CD4-positive, alpha-beta T cell (primary cell): Measurements from ENCODE around the gene ENC1. TPM values are rescaled to one million over a fixed set of nuclear protein-coding genes. Genes with fewer than 3 reads are reported as not detected.

Experiments
- ATAC-seq: fragments of 200-7000 bp; cut with Tn5 transposase; one replicate; pipeline ENCODE4 v1.10.0; 2022; ENCODE audit warnings: mild to moderate bottlenecking; ENCODE audit not compliant: poor library complexity
- CTCF ChIA-PET: fragments of 350-600 bp; sonication (Branson Sonifier 250); formaldehyde crosslinking; loops from one replicate; lab custom pipeline; 2021; ENCODE audit warnings: antibody characterized with exemption, inconsistent platforms; lab: Charles Lee
- POLR2A ChIA-PET: fragments of 350-600 bp; sonication (Branson Sonifier 250); formaldehyde crosslinking; loops from one replicate; lab custom pipeline; 2021; ENCODE audit warnings: antibody characterized with exemption, inconsistent platforms; lab: Charles Lee
- DNase-seq, 14 experiments: peaks; one replicate each; pipeline ENCODE4 v3.0.0-alpha.2; 2013 to 2020; ENCODE audit warnings: mixed read lengths in 2 of 14
- H3K27ac ChIP-seq, 2 donors: one replicate each; pipeline versions ENCODE4 v1.5.1 to v1.7.0; 2013; ENCODE audit warnings: low read length in 2 of 2, low read depth in 1 of 2, mild to moderate bottlenecking in 1 of 2
- H3K27me3 ChIP-seq, 2 experiments: 1 replicate in 1 of 2; 2 replicates in 1 of 2; pipeline versions ENCODE4 v1.6.1 to v1.7.0; 2013; ENCODE audit warnings: low read length in 2 of 2, control low read depth in 1 of 2, mild to moderate bottlenecking in 1 of 2, moderate library complexity in 1 of 2; ENCODE audit not compliant: insufficient read depth in 2 of 2, control insufficient read depth in 1 of 2
- H3K36me3 ChIP-seq: one replicate; pipeline ENCODE4 v1.6.1; 2013; ENCODE audit warnings: low read length, control low read depth; ENCODE audit not compliant: insufficient read depth
- H3K4me1 ChIP-seq: one replicate; pipeline ENCODE4 v1.6.1; 2013; ENCODE audit warnings: low read length, control low read depth; ENCODE audit not compliant: insufficient read depth
- H3K4me3 ChIP-seq: one replicate; pipeline ENCODE4 v1.5.1; 2013; ENCODE audit warnings: mild to moderate bottlenecking, low read length, moderate library complexity
- H3K9me3 ChIP-seq, 2 experiments: 1 replicate in 1 of 2; 2 replicates in 1 of 2; pipeline versions ENCODE4 v1.6.1 to v1.7.0; 2013; ENCODE audit warnings: low read length in 2 of 2, mild to moderate bottlenecking in 2 of 2, control low read depth in 1 of 2, moderate library complexity in 1 of 2; ENCODE audit not compliant: control insufficient read depth in 1 of 2, insufficient read depth in 1 of 2
- H3K27ac Mint-ChIP-seq: one replicate; pipeline ENCODE4 v1.8.0; 2020; ENCODE audit warnings: mixed read lengths
- H3K27me3 Mint-ChIP-seq: one replicate; pipeline ENCODE4 v1.8.0; 2021; ENCODE audit warnings: mixed read lengths
- H3K36me3 Mint-ChIP-seq: one replicate; pipeline ENCODE4 v1.8.0; 2021; ENCODE audit warnings: low read depth, mixed read lengths
- H3K4me1 Mint-ChIP-seq: one replicate; pipeline ENCODE4 v1.8.0; 2021; ENCODE audit warnings: low read depth, mixed read lengths
- H3K4me3 Mint-ChIP-seq: one replicate; pipeline ENCODE4 v1.8.0; 2020; ENCODE audit warnings: mild to moderate bottlenecking, mixed read lengths
- H3K9me3 Mint-ChIP-seq: one replicate; pipeline ENCODE4 v1.8.0; 2020; ENCODE audit warnings: mixed read lengths
- intact Hi-C, 2 experiments: fragments of 100-400 bp; cut with DNase I in 1 of 2; cut with micrococcal nuclease in 1 of 2; formaldehyde crosslinking; loops; one replicate each; pipeline versions ENCODE4 v1.15.1 to v1.9.0; 2023 to 2025; cut with DNase I, micrococcal nuclease
- total RNA-seq, 174 experiments: library from RNA in 2 of 174; stranded (reverse) in 2 of 174; gene quantifications; one replicate each; pipeline ENCODE4 v1.2.3 and lab custom pipeline; 2021 to 2026
- TF ChIP-seq, protein P1 (sequence below): fragments of 200-600 bp; IDR thresholded peaks from one replicate; pipeline ENCODE4 v1.8.0; 2022; ENCODE audit warnings: antibody characterized with exemption, mild to moderate bottlenecking

Gene ENC1
- total RNA-seq, 2 experiments from 2014 or later = 39.6 to 40.1 TPM

DNA sequence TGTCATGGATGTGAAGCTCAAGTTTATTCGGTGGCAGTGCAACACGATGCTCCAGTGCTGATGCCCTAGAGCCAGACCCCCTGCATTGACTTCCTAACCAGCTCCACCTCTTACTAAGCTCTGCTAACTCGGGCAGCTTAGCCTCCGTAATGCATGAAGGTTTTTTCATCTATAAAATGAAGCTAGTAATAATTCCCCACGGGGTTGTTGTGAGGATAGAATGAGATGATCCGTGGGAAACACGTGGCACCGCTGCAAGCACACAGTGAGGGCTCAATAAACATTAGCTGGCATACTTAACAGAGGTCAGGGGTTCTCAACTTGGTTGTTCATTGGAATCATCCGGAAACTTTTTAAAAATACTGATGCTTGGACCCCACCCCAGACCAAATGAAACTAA, 6.8 kb downstream of the ENC1 start:
- intact Hi-C loops = no loop called here
- H3K4me1 Mint-ChIP-seq = peaks cover 38% of the 10 kb centered on the region

DNA sequence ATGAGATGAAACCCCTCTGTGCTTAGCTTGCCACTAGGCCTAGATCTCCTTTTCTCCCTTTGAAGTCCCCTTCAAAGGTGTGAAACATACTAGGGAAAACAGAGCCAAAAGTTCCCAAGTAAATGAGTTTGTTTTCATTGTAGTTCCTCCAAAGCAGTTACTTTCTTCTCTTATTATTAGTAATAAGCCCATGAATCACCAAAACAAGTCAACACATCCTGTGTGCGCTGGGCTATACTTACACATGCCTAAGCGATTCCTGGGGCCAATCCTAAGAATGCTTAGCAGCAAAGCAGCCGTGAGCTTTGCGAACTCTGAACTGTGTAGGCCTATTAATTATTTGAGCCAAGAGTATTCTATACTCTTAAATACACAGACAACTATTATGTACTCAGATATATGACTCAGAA, 7.6 kb downstream of the ENC1 start:
- no peak overlapping the region for H3K4me3 ChIP-seq
- H3K27me3 ChIP-seq = peaks cover 0 to under 1% of the 10 kb centered on the region in 2 experiments
- Mint-ChIP-seq H3K4me1 (peaks cover 33% of the 10 kb centered on the region), H3K27me3 (peaks cover 5% of the 10 kb centered on the region), H3K27ac (no peak overlapping the region), H3K9me3 (no peaks in the 10 kb centered on the region), H3K36me3 (peaks cover 11% of the 10 kb centered on the region), H3K4me3 (no peak overlapping the region)
- TF ChIP-seq, protein P1, sequence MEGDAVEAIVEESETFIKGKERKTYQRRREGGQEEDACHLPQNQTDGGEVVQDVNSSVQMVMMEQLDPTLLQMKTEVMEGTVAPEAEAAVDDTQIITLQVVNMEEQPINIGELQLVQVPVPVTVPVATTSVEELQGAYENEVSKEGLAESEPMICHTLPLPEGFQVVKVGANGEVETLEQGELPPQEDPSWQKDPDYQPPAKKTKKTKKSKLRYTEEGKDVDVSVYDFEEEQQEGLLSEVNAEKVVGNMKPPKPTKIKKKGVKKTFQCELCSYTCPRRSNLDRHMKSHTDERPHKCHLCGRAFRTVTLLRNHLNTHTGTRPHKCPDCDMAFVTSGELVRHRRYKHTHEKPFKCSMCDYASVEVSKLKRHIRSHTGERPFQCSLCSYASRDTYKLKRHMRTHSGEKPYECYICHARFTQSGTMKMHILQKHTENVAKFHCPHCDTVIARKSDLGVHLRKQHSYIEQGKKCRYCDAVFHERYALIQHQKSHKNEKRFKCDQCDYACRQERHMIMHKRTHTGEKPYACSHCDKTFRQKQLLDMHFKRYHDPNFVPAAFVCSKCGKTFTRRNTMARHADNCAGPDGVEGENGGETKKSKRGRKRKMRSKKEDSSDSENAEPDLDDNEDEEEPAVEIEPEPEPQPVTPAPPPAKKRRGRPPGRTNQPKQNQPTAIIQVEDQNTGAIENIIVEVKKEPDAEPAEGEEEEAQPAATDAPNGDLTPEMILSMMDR = no peak
- H3K36me3 ChIP-seq = no peaks in the 10 kb centered on the region
- no peak overlapping the region for H3K27ac ChIP-seq
- DNase-seq (no peak), ATAC-seq (no peak)
- H3K9me3 ChIP-seq = no peaks in the 10 kb centered on the region
- intact Hi-C loops = no loop called here
- ChIA-PET CTCF (interaction anchor here (0.9 kb wide), 1 partner anchor 13 kb away, joined by 3 read pairs; no protein-coding TSS in a partner anchor), POLR2A (interaction anchor here (0.6 kb wide), 1 partner anchor 35 kb away, joined by 3 read pairs; no protein-coding TSS in a partner anchor)
- peaks cover 9% of the 10 kb centered on the region for H3K4me1 ChIP-seq

More for the DNA sequence above, 6.8 kb downstream of the ENC1 start:
- Histone ChIP-seq H3K4me1 (peaks cover 9% of the 10 kb centered on the region), H3K27ac (no peak overlapping the region), H3K27me3 (peaks cover 0 to 6% of the 10 kb centered on the region in 2 experiments), H3K4me3 (no peak overlapping the region), H3K36me3 (no peaks in the 10 kb centered on the region), H3K9me3 (no peaks in the 10 kb centered on the region)
- ChIA-PET CTCF (interaction anchor here (0.9 kb wide), 1 partner anchor 13 kb away, joined by 3 read pairs; no protein-coding TSS in a partner anchor), POLR2A (no interaction called here)
- Mint-ChIP-seq H3K27ac (no peak overlapping the region), H3K27me3 (peaks cover 5% of the 10 kb centered on the region), H3K36me3 (peaks cover 11% of the 10 kb centered on the region), H3K9me3 (no peaks in the 10 kb centered on the region), H3K4me3 (no peak overlapping the region)
- TF ChIP-seq, protein P1 = no peak
- no peak for DNase-seq
- no peak for ATAC-seq

DNA sequence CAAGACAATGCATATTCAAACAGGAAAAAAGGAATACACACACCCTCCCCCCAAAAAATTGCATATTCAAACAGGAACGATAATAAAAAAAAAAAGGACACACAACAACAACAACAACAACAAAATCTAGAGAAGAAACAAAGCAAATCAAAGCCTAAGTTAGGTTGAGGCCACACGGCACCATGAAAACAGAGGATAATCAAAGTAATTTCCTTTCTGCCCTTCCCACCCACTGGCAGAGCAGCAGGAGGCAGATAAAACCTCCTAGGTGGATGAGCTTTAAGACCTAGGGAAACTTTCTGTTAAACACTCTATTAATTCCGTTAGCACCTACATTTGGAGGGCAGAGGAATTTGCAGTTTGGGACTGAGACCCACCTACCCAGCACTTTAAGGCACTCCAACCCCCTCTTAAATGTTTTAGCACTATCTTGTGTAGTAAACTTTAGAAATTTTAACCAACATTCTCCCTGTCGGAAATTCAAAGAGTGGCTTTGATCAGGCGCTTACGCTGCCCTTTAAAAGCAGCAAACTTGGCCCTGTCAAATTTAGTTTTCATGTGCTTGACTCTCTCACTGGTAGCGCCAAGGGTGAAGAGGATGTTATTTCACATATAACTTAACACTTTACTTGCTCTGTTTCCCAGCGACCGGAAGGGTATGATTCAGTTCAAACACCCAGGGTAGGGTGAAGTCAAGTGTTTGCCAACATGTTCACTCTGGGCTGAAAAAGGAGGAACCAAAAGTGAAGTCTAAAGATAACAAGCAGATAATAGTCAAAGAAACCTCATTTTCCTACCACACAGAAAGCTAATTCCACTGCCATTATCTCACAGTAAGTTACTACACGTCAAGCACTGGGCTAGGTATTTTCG, 9.2 kb downstream of the ENC1 start:
- peaks cover 29% of the 10 kb centered on the region for H3K4me1 Mint-ChIP-seq
- ChIA-PET CTCF (interaction anchor here (1.0 kb wide), 1 partner anchor 9 kb away, joined by 4 read pairs; the partner anchor contains the start of gene ENC1), POLR2A (interaction anchor here (0.6 to 4.3 kb wide), 5 partner anchors 9 to 235 kb away, joined by 3 to 32 read pairs (median 3); partner anchors contain the start of gene ENC1)
- H3K9me3 Mint-ChIP-seq = no peaks in the 10 kb centered on the region
- Histone ChIP-seq H3K4me1 (peaks cover 9% of the 10 kb centered on the region), H3K27ac (peak overlapping the region in 1 of 2 donors; percentile 52), H3K36me3 (no peaks in the 10 kb centered on the region), H3K9me3 (no peaks in the 10 kb centered on the region), H3K27me3 (no peaks in the 10 kb centered on the region), H3K4me3 (no peak overlapping the region)
- ATAC-seq (peak; percentile 65), DNase-seq (peak in 8 of 14 experiments; percentile 7 to 75 (median 46))
- intact Hi-C loops = loop anchor here in 1 of 2 experiments (2.0 kb wide), 1 partner anchor 53 kb away; no protein-coding TSS in a partner anchor
- peak overlapping the region; percentile 86 for H3K27ac Mint-ChIP-seq
- TF ChIP-seq, protein P1 = no peak
- no peaks in the 10 kb centered on the region for H3K27me3 Mint-ChIP-seq
- H3K4me3 Mint-ChIP-seq = peak overlapping the region; percentile 73
- H3K36me3 Mint-ChIP-seq = peaks cover 11% of the 10 kb centered on the region
